HEK293 (cell line): ENCODE data around the gene FLACC1.

Experiments
- KLF10 ChIP-seq: fragments of 450-650 bp; IDR thresholded peaks from 2 replicates; pipeline ENCODE4 v1.5.1; 2018; ENCODE audit warnings: missing biosample characterization, mild to moderate bottlenecking, missing genetic modification characterization
- KLF7 ChIP-seq: fragments of 450-650 bp; formaldehyde crosslinking; IDR thresholded peaks from 2 replicates; pipeline ENCODE4 v1.5.1; 2016; ENCODE audit warnings: missing biosample characterization, missing genetic modification characterization, borderline replicate concordance
- OSR2 ChIP-seq: fragments of 450-650 bp; formaldehyde crosslinking; IDR thresholded peaks from 2 replicates; pipeline ENCODE4 v1.5.1; 2016; ENCODE audit warnings: missing biosample characterization, missing genetic modification characterization
- ZBTB1 ChIP-seq: fragments of 450-650 bp; formaldehyde crosslinking; IDR thresholded peaks from 2 replicates; pipeline ENCODE4 v1.5.1; 2016; ENCODE audit warnings: missing biosample characterization, missing genetic modification characterization
- ZFP41 ChIP-seq: fragments of 450-650 bp; formaldehyde crosslinking; IDR thresholded peaks from 2 replicates; pipeline ENCODE4 v1.5.1; 2016; ENCODE audit warnings: missing biosample characterization, missing genetic modification characterization, borderline replicate concordance
- ZNF112 ChIP-seq: fragments of 450-650 bp; formaldehyde crosslinking; IDR thresholded peaks from 2 replicates; pipeline ENCODE4 v1.5.0; 2017; ENCODE audit warnings: missing biosample characterization, missing genetic modification characterization
- ZNF121 ChIP-seq: fragments of 450-650 bp; formaldehyde crosslinking; IDR thresholded peaks from 2 replicates; pipeline ENCODE4 v1.5.1; 2016; ENCODE audit warnings: missing biosample characterization, missing genetic modification characterization
- ZNF133 ChIP-seq: fragments of 450-650 bp; formaldehyde crosslinking; IDR thresholded peaks from 2 replicates; pipeline ENCODE4 v1.5.1; 2016; ENCODE audit warnings: missing biosample characterization, missing genetic modification characterization
- ZNF146 ChIP-seq: fragments of 450-650 bp; formaldehyde crosslinking; IDR thresholded peaks from 2 replicates; pipeline ENCODE4 v1.5.1; 2016; ENCODE audit warnings: missing biosample characterization, missing genetic modification characterization
- ZNF155 ChIP-seq: fragments of 450-650 bp; formaldehyde crosslinking; IDR thresholded peaks from 2 replicates; pipeline ENCODE4 v1.5.1; 2016; ENCODE audit warnings: missing biosample characterization, missing genetic modification characterization
- ZNF23 ChIP-seq: fragments of 450-650 bp; formaldehyde crosslinking; IDR thresholded peaks from 2 replicates; pipeline ENCODE4 v1.5.1; 2016; ENCODE audit warnings: missing biosample characterization, missing genetic modification characterization, borderline replicate concordance
- ZNF341 ChIP-seq: fragments of 450-650 bp; formaldehyde crosslinking; IDR thresholded peaks from 2 replicates; pipeline ENCODE4; 2016; ENCODE audit warnings: low read depth, missing biosample characterization, missing genetic modification characterization
- ZNF48 ChIP-seq: fragments of 450-650 bp; formaldehyde crosslinking; IDR thresholded peaks from 2 replicates; pipeline ENCODE4 v1.5.1; 2016; ENCODE audit warnings: missing biosample characterization, missing genetic modification characterization
- ZNF560 ChIP-seq: fragments of 450-650 bp; formaldehyde crosslinking; IDR thresholded peaks from 2 replicates; pipeline ENCODE4 v1.5.1; 2017; ENCODE audit warnings: missing biosample characterization, missing genetic modification characterization, borderline replicate concordance
- ZNF658 ChIP-seq: fragments of 450-650 bp; formaldehyde crosslinking; IDR thresholded peaks from 2 replicates; pipeline ENCODE4; 2016; ENCODE audit warnings: missing biosample characterization, missing genetic modification characterization
- ZNF664 ChIP-seq: fragments of 450-650 bp; formaldehyde crosslinking; IDR thresholded peaks from 2 replicates; pipeline ENCODE4 v1.5.1; 2016; ENCODE audit warnings: missing biosample characterization, missing genetic modification characterization
- ZNF777 ChIP-seq: fragments of 450-650 bp; formaldehyde crosslinking; IDR thresholded peaks from 2 replicates; pipeline ENCODE4 v1.5.1; 2017; ENCODE audit warnings: missing biosample characterization, missing genetic modification characterization, borderline replicate concordance
- TF ChIP-seq, protein P1 (sequence below): fragments of 450-650 bp; formaldehyde crosslinking; IDR thresholded peaks from 2 replicates; pipeline ENCODE4 v1.5.1; 2017; ENCODE audit warnings: missing biosample characterization, missing genetic modification characterization
- TF ChIP-seq, protein P2 (sequence below): fragments of 450-650 bp; formaldehyde crosslinking; IDR thresholded peaks from 2 replicates; pipeline ENCODE4 v1.5.1; 2016; ENCODE audit warnings: missing biosample characterization, missing genetic modification characterization
- TF ChIP-seq, protein P3 (sequence below): fragments of 450-650 bp; formaldehyde crosslinking; IDR thresholded peaks from 2 replicates; pipeline ENCODE4 v1.5.1; 2016; ENCODE audit warnings: missing biosample characterization, missing genetic modification characterization
- TF ChIP-seq, protein P4 (sequence below): fragments of 450-650 bp; formaldehyde crosslinking; IDR thresholded peaks from 2 replicates; pipeline ENCODE4 v1.5.1; 2016; ENCODE audit warnings: missing biosample characterization, missing genetic modification characterization
- TF ChIP-seq, protein P5 (sequence below): fragments of 450-650 bp; formaldehyde crosslinking; IDR thresholded peaks from 2 replicates; pipeline ENCODE4 v1.5.1; 2017; ENCODE audit warnings: missing biosample characterization, missing genetic modification characterization
- TF ChIP-seq, protein P6 (sequence below): fragments of 450-650 bp; formaldehyde crosslinking; IDR thresholded peaks from 2 replicates; pipeline ENCODE4 v1.5.1; 2016; ENCODE audit warnings: missing biosample characterization, missing genetic modification characterization
- TF ChIP-seq, protein P7 (sequence below): fragments of 450-650 bp; IDR thresholded peaks from 2 replicates; pipeline ENCODE4 v1.5.1; 2018; ENCODE audit warnings: missing biosample characterization, missing genetic modification characterization
- TF ChIP-seq, protein P8 (sequence below): fragments of 450-650 bp; formaldehyde crosslinking; IDR thresholded peaks from 2 replicates; pipeline ENCODE4 v1.5.1; 2016; ENCODE audit warnings: missing biosample characterization, missing genetic modification characterization

Gene FLACC1

DNA sequence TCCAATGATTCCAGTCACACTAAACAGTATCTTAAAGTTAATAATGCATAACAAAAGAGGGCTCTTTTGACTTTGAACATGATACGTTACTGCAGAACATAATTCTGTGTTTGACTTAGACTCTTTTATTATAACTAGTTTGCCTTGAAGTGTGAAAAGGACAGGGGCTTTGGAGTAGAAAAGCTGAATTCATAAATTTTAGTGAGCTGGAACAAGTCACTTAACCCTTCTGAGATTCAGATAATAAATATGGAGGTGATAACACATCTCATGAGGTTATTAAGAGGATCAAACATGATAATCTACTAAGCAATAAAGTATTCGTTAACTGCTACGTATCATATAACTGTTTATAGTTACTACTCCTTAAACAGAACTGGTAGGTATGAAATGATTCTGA lies 44.7 kb upstream of the FLACC1 start (continued):
- TF ChIP-seq KLF10 (0 out of 2 replicates have a peak, but pooled peaks have one; percentile 53), ZNF560 (tag by site-specific recombination) (no peak), KLF7 (no peak), ZNF664 (tag by site-specific recombination) (no peak), ZNF155 (no peak), ZNF121 (tag by site-specific recombination) (no peak), ZBTB1 (tag by site-specific recombination) (0 out of 2 replicates have a peak, but pooled peaks have one; percentile 27), ZNF23 (tag by site-specific recombination) (no peak), ZNF777 (tag by site-specific recombination) (no peak), OSR2 (tag by site-specific recombination) (peak; percentile 92), ZNF112 (tag by site-specific recombination) (no peak), ZNF146 (tag by site-specific recombination) (no peak), ZFP41 (no peak), ZNF48 (tag by site-specific recombination) (no peak), ZNF658 (tag by site-specific recombination) (no peak), ZNF133 (tag by site-specific recombination) (no peak), ZNF341 (tag by site-specific recombination) (no peak)
- TF ChIP-seq, protein P1, sequence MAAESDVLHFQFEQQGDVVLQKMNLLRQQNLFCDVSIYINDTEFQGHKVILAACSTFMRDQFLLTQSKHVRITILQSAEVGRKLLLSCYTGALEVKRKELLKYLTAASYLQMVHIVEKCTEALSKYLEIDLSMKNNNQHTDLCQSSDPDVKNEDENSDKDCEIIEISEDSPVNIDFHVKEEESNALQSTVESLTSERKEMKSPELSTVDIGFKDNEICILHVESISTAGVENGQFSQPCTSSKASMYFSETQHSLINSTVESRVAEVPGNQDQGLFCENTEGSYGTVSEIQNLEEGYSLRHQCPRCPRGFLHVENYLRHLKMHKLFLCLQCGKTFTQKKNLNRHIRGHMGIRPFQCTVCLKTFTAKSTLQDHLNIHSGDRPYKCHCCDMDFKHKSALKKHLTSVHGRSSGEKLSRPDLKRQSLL, result no peak
- TF ChIP-seq, protein P2, sequence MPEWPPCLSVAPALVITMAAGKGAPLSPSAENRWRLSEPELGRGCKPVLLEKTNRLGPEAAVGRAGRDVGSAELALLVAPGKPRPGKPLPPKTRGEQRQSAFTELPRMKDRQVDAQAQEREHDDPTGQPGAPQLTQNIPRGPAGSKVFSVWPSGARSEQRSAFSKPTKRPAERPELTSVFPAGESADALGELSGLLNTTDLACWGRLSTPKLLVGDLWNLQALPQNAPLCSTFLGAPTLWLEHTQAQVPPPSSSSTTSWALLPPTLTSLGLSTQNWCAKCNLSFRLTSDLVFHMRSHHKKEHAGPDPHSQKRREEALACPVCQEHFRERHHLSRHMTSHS (tag by site-specific recombination), result no peak
- TF ChIP-seq, protein P3, sequence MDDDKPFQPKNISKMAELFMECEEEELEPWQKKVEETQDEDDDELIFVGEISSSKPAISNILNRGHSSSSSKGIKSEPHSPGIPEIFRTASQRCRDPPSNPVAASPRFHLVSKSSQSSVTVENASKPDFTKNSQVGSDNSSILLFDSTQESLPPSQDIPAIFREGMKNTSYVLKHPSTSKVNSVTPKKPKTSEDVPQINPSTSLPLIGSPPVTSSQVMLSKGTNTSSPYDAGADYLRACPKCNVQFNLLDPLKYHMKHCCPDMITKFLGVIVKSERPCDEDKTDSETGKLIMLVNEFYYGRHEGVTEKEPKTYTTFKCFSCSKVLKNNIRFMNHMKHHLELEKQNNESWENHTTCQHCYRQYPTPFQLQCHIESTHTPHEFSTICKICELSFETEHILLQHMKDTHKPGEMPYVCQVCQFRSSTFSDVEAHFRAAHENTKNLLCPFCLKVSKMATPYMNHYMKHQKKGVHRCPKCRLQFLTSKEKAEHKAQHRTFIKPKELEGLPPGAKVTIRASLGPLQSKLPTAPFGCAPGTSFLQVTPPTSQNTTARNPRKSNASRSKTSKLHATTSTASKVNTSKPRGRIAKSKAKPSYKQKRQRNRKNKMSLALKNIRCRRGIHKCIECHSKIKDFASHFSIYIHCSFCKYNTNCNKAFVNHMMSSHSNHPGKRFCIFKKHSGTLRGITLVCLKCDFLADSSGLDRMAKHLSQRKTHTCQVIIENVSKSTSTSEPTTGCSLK (tag by site-specific recombination), result no peak
- TF ChIP-seq, protein P4, sequence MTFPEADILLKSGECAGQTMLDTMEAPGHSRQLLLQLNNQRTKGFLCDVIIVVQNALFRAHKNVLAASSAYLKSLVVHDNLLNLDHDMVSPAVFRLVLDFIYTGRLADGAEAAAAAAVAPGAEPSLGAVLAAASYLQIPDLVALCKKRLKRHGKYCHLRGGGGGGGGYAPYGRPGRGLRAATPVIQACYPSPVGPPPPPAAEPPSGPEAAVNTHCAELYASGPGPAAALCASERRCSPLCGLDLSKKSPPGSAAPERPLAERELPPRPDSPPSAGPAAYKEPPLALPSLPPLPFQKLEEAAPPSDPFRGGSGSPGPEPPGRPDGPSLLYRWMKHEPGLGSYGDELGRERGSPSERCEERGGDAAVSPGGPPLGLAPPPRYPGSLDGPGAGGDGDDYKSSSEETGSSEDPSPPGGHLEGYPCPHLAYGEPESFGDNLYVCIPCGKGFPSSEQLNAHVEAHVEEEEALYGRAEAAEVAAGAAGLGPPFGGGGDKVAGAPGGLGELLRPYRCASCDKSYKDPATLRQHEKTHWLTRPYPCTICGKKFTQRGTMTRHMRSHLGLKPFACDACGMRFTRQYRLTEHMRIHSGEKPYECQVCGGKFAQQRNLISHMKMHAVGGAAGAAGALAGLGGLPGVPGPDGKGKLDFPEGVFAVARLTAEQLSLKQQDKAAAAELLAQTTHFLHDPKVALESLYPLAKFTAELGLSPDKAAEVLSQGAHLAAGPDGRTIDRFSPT (tag by site-specific recombination), result peak; percentile 21; the same call in 1 of the 2 replicates
- TF ChIP-seq, protein P5, sequence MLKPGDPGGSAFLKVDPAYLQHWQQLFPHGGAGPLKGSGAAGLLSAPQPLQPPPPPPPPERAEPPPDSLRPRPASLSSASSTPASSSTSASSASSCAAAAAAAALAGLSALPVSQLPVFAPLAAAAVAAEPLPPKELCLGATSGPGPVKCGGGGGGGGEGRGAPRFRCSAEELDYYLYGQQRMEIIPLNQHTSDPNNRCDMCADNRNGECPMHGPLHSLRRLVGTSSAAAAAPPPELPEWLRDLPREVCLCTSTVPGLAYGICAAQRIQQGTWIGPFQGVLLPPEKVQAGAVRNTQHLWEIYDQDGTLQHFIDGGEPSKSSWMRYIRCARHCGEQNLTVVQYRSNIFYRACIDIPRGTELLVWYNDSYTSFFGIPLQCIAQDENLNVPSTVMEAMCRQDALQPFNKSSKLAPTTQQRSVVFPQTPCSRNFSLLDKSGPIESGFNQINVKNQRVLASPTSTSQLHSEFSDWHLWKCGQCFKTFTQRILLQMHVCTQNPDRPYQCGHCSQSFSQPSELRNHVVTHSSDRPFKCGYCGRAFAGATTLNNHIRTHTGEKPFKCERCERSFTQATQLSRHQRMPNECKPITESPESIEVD, result peak; percentile 91
- TF ChIP-seq, protein P6, sequence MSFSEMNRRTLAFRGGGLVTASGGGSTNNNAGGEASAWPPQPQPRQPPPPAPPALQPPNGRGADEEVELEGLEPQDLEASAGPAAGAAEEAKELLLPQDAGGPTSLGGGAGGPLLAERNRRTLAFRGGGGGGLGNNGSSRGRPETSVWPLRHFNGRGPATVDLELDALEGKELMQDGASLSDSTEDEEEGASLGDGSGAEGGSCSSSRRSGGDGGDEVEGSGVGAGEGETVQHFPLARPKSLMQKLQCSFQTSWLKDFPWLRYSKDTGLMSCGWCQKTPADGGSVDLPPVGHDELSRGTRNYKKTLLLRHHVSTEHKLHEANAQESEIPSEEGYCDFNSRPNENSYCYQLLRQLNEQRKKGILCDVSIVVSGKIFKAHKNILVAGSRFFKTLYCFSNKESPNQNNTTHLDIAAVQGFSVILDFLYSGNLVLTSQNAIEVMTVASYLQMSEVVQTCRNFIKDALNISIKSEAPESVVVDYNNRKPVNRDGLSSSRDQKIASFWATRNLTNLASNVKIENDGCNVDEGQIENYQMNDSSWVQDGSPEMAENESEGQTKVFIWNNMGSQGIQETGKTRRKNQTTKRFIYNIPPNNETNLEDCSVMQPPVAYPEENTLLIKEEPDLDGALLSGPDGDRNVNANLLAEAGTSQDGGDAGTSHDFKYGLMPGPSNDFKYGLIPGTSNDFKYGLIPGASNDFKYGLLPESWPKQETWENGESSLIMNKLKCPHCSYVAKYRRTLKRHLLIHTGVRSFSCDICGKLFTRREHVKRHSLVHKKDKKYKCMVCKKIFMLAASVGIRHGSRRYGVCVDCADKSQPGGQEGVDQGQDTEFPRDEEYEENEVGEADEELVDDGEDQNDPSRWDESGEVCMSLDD (tag by site-specific recombination), result no peak
- TF ChIP-seq, protein P7, sequence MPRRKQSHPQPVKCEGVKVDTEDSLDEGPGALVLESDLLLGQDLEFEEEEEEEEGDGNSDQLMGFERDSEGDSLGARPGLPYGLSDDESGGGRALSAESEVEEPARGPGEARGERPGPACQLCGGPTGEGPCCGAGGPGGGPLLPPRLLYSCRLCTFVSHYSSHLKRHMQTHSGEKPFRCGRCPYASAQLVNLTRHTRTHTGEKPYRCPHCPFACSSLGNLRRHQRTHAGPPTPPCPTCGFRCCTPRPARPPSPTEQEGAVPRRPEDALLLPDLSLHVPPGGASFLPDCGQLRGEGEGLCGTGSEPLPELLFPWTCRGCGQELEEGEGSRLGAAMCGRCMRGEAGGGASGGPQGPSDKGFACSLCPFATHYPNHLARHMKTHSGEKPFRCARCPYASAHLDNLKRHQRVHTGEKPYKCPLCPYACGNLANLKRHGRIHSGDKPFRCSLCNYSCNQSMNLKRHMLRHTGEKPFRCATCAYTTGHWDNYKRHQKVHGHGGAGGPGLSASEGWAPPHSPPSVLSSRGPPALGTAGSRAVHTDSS (tag by site-specific recombination), result no peak
- TF ChIP-seq, protein P8, sequence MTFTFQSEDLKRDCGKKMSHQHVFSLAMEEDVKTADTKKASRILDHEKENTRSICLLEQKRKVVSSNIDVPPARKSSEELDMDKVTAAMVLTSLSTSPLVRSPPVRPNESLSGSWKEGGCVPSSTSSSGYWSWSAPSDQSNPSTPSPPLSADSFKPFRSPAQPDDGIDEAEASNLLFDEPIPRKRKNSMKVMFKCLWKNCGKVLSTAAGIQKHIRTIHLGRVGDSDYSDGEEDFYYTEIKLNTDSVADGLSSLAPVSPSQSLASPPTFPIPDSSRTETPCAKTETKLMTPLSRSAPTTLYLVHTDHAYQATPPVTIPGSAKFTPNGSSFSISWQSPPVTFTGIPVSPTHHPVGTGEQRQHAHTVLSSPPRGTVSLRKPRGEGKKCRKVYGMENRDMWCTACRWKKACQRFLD (tag by site-specific recombination), result no peak
